Dermis blood vessel endothelial cell (primary cell): ENCODE measurements around the gene GTF3C5. TPM values are rescaled to one million over a fixed set of nuclear protein-coding genes. Genes with fewer than 3 reads are reported as not detected.

ENCODE experiments used
- DNase-seq: peaks from one replicate; pipeline ENCODE4 v3.0.0; 2010
- total RNA-seq: library from RNA; depleted of rRNA; stranded (reverse); fragments of >200 nt; gene quantifications from 2 replicates; pipeline ENCODE4 v1.2.3, GENCODE V29; 2014

Gene GTF3C5
- total RNA-seq, 1 donor from 2014 or later, result 53.3 TPM

DNA sequence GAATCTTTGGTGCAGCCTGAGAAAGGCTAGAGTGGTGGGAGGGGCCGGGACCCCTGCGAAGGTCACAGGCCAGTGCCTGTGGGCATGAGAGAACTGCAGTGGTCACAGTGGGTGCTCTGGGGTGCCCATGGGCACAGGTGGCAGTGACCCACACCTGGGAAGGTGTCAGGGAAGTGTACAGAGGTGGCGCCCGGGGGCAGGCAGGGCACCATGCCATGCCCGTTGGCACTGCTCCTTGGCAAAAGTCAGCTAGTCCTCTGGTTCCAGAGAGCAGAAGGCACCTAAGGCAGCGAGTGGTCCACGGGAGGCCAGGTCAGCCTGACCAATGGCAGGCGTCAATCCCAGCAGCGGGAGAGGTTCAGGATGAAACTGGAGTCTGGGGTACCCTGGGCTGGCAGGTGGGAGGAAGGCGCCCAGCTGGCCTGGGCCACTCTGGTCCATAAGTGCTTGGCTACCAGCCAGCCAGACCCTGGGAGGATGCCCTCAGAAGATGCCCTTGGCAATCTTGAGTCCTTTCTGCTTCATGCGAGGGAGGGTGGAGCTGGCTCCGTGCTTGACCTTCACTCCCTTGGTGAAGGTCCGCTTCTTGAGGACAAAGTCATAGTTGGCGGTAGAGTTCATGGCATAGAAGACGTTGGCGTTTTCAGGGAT, 67.4 kb downstream of the GTF3C5 start:
- no peak for DNase-seq

- no peak for DNase-seq
Observed at GRCh38 chr9:133098871-133099270, 68.1 kb downstream of the GTF3C5 start.

GRCh38 chr9:133099726-133100505, 69.1 kb downstream of the GTF3C5 start:
- no peak for DNase-seq

DNA sequence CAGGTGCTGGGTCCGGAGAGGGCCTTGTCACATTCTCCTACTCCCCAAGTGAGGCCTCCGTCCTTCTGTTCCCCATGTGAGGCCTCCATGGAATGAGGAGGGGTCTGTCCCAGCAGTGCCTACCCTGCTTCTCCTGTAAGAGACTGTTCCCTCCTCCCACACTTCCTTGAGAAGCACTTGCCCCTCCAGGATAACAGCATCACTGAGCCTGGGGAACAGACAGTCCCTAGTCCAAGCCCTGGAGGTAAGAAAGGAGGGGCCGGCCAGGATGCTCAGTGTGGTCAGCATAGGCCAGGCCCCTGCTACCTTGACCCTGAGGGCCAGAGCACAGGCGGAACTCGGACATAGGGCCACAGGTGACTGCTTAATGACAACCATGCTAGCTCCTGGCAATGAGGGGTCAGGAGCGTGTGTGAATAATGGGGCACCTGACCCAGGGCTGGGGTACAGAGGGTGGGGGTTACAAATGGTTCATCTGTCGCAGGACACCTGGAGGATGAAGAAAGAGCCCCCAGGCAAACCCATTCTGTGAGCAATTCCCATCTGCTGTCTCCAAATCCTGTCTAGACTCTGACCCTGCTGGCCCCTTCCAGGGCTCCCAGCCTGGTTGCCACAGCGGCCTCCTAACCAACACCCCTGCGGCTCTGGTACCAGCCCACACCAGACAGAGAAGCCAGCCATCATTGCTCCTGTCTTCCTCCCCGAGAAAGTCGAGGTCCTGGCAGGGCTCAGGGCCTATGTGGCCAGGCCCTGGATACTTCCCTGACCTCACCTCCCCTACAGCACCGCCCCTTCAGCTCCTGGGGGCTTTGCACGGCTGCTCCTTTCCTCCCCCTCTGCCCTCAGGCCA, 69.9 kb downstream of the GTF3C5 start:
- DNase-seq, result no peak

DNA sequence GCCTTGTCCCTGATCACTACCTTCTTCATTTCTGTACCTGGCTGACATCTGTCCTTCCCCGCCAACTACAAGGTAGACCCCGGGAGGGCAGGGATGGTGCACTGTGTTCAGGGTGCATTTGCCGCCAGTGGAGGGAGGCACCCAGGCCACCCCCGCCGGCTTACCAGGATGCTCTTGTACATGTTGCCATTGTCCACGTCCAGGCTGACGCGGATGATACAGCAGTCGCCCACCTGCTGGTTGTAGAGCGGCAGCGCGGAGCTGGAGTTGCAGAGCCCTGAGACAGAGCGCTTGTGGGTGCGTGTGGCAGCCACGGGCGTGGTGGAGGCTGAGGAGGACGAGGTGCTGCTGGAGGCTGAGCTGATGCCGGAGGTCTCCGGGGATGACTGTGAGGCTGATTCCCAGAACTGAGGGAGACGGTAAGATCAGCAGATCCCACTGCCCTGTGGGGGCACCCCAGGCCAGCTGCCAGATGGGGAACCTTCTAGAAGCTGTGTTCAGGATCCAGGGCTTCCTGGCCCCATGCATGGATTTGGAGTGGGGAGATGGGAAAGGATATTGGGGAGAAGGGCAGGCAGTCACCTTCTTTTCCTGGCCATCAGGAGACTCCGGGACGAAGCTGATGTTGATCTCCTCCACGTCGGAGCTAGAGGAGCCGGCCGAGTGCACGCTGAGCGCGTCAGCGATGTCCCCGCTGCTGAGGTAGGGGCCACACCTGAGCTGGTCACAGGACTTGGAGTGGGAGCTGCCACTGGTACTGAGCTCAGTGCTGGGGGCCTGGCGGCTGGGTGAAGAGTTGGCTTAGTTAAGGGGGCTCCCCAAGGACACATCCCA, 70.8 kb downstream of the GTF3C5 start:
- DNase-seq, result no peak

DNA sequence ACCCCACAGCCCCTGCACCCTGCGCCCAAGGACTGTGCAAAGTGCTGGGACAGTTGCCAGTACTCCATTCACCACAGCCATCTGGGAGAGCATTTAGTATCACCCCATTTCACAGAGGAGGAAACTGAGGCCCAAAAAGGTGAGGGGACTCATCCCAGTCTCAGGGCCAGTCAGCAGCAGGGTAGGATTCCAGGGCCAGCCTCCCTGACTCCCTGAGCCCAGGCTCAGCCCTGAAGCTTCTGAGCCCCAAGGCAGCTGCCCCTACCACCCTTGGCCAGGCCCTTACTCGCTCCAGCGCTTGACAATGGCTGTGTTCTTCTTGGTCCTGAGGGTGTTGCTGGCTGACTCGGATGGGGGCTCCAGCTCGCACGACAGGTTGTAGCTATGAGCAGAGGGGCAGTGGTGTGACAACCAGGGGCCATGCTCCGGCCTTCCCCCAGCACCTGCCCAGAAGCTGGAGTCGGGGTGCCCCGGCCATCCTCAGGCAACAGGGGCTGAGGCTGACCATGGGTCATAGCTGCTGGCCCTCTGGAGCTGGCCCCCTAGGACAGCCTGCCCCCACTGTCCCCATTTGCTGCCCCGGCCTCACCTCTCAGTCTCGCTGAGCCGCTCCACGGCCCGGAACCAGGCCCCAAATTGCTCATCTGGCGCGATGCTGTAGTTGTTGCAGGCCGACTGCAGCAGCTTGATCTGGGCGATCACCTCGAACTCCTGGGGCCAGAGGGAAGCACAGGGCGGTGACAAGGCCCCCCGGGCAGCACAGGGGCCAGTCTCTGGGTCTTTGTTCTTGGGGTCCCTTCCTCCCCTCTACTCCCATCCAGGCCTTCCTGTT, 71.6 kb downstream of the GTF3C5 start:
- no peak for DNase-seq

GRCh38 chr9:133103183-133103986, 72.6 kb downstream of the GTF3C5 start:
- peak; percentile 72 for DNase-seq

DNA sequence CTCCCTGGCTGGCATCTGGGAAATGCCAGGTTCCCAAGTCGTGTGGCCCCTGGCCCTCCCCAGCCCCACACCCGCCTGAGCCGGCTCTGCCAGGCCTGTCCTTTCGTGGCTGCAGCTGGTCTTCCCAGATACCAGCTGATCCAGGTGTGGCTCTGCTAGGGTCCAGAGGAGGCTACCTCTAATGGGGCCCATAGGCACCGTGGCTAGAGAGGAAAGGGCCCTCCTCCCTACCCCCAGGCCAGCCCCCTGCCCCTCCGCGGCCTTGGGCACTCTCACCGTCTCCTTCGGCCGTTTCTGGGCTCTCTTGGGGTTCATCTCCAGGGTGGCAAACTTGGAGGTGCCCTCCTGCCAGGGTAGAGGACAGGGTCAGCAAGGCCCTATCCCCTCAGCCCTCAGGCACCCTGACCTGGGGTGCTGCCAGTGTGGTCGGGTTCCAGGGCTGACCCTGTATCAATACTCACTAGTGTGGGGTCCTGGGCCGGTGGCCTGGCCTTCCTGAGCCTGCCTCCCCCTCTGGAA, 73.2 kb downstream of the GTF3C5 start:
- no peak for DNase-seq

DNA sequence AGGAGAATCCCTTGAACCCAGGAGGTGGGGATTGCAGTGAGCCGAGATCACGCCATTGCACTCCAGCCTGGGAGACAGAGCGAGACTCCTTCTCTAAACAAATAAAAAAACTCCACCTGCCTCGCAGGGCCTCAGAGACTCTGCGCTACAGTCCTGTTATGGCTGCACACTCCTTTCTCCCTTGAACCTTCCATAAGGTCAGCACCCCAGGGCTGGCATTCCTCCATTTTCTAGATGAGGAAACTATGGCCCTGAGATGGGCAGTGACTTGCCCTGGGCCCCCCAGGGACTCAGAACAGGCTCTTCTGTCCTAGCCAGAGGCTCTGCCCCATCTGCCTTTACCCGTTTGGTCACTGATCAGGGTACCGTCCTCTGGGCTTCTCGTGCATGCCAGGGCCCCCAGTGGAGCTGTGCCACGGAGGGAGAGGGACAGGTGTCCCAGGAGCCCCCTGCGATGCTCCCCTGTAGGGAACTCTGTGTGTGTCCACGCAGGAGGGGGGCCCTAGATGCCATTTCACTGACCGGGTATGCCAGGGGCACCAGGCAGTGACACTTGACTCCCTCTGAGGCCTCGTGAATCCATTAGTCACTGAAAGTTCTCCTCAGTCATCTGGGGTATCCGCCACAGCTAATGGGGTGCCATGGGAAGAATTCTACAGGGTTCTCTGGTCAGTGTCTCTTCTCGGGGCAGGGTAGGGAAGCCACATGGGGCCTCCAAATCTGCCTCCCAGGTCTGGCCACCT, 74.1 kb downstream of the GTF3C5 start:
- no peak for DNase-seq

DNA sequence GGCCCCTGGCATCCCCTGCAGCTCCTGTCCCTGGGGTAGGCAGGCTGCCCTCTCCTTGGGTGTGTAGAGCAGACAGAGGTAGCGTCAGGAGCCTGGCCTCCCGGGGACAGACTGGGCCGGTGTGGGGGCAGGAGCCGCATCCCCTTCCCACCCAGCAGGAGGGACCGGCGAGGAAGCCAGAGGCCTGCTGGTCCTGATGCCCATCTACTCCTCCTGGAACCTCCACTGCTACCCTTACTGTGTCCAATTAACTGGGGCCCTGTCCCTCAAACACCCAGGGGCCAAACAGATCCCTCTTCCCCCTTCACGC, 74.6 kb downstream of the GTF3C5 start:
- no peak for DNase-seq

DNA sequence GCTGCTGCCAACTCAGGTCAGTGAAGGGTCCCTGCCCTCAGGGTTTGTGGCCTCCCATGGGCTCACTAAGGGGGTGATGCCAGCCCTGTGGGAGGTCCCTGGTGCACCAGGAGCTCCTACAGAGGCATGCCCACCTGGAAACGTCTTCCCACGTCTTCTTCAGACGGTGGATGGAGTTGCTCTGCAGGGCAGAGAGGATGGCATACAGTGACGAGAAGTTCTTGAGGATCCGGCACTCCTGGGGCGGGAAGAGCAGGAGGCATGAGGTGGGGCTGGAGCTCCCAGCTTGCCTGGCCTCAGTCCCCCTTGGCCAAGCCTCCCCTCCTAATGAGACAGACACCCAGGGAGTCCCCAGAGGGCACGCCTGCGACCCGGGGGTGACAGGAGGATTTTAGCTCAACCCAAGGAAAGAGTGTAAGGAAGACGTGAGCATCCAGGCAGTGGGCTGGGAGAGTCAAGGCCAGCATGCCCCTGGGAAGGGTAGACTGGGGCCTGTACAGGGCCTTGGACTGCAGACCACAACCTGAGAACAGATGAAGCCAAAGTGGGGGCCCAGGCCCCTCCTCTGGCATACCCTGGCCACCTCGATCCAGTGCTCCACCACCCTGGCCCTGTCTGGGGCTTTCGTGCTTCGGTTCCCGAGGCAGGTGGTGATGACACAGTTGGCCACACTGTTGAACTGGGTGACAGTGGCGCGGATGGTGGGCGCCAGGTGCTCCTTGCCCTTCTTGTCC, 75.9 kb downstream of the GTF3C5 start:
- DNase-seq, result no peak

DNA sequence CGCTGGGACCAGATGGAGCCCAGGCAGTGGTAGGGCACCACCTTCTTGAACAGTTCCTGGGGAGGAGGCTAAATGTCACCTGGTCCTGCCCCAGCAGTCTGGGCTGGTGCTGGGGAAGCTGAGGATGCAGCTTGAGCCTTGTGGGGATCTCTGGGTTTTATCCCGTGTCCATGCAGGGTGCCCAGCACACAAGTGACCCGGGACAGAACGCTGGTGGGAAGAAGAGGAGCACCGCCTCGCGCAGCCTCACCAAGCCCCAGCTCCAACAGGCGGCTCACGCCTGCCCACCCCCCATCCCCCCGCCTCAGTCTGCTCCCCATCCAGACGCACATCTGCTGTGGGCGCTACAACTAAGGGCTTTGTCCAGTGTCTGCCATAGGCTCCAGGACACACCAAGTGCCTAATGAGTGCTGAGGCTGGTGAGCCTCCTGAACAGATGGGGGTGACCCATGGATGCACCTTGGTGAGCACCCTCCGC, 76.5 kb downstream of the GTF3C5 start:
- no peak for DNase-seq

Other genes with a start within 250 kb of the GTF3C5 start
- gene AK8, start 152.7 kb upstream of the GTF3C5 start, total RNA-seq, result 0.09 TPM in 1 of 2 replicates, not detected in the other
- 1.3 and 1.4 TPM in 2 replicates for gene SPACA9, start 152.1 kb upstream of the GTF3C5 start, total RNA-seq
- 29.8 and 33.4 TPM in 2 replicates for gene TSC1, start 86.4 kb upstream of the GTF3C5 start, total RNA-seq
- not detected in 2 replicates for gene GFI1B, start 52.3 kb upstream of the GTF3C5 start, total RNA-seq
- gene CEL, start 31.0 kb downstream of the GTF3C5 start, total RNA-seq, result 0.14 and 0.17 TPM in 2 replicates
- 68.7 and 68.9 TPM in 2 replicates for gene RALGDS, start 90.2 kb downstream of the GTF3C5 start, total RNA-seq
- gene GBGT1, start 132.9 kb downstream of the GTF3C5 start, total RNA-seq, result 15.7 and 28.0 TPM in 2 replicates
- not detected in 2 replicates for gene OBP2B, start 178.3 kb downstream of the GTF3C5 start, total RNA-seq
- gene ABO, start 244.2 kb downstream of the GTF3C5 start, total RNA-seq, result under 0.01 and 0.51 TPM in 2 replicates